ENCODE data around the gene ROBO1.

The ROBO1 gene

GRCh38 chr3:79284781-79285180 lies 483.0 kb downstream of the ROBO1 start:
- TF ChIP-seq CTCF (IDR thresholded peaks at IDR 0.05) (no peak), ZFX (IDR thresholded peaks at IDR 0.05; ENCODE audit: borderline replicate concordance) (no peak)

GRCh38 chr3:79278681-79279080 lies 489.1 kb downstream of the ROBO1 start:
- TF ChIP-seq ZFX (IDR thresholded peaks at IDR 0.05; ENCODE audit: borderline replicate concordance) (no peak), CTCF (IDR thresholded peaks at IDR 0.05) (no peak)
- no peak overlapping the region for H3K27ac ChIP-seq

More at GRCh38 chr3:79284781-79285180, 483.0 kb downstream of the ROBO1 start:
- no peak overlapping the region for H3K27ac ChIP-seq

GRCh38 chr3:79268422-79268821 lies 499.4 kb downstream of the ROBO1 start:
- TF ChIP-seq CTCF (IDR thresholded peaks at IDR 0.05) (no peak), ZFX (IDR thresholded peaks at IDR 0.05; ENCODE audit: borderline replicate concordance) (no peak)

GRCh38 chr3:79264892-79265291 lies 502.9 kb downstream of the ROBO1 start:
- TF ChIP-seq ZFX (IDR thresholded peaks at IDR 0.05; ENCODE audit: borderline replicate concordance), result no peak
- no peak for TF ChIP-seq CTCF (IDR thresholded peaks at IDR 0.05)

More at GRCh38 chr3:79268422-79268821, 499.4 kb downstream of the ROBO1 start:
- H3K27ac ChIP-seq, result no peak overlapping the region

GRCh38 chr3:79263423-79263822 lies 504.4 kb downstream of the ROBO1 start:
- no peak overlapping the region for H3K27ac ChIP-seq
- TF ChIP-seq CTCF (IDR thresholded peaks at IDR 0.05), result no peak
- TF ChIP-seq ZFX (IDR thresholded peaks at IDR 0.05; ENCODE audit: borderline replicate concordance), result no peak

More at GRCh38 chr3:79264892-79265291, 502.9 kb downstream of the ROBO1 start:
- H3K27ac ChIP-seq, result no peak overlapping the region

- no peak overlapping the region for H3K27ac ChIP-seq
- TF ChIP-seq ZFX (IDR thresholded peaks at IDR 0.05; ENCODE audit: borderline replicate concordance) (no peak), CTCF (IDR thresholded peaks at IDR 0.05) (no peak)
Observed at GRCh38 chr3:79258479-79258878, 509.3 kb downstream of the ROBO1 start.

- TF ChIP-seq ZFX (IDR thresholded peaks at IDR 0.05; ENCODE audit: borderline replicate concordance), result no peak
- no peak for TF ChIP-seq CTCF (IDR thresholded peaks at IDR 0.05)
- no peak overlapping the region for H3K27ac ChIP-seq
Observed at GRCh38 chr3:79257791-79258190, 510.0 kb downstream of the ROBO1 start.
